ENCODE data around the gene GPR137.
"Not testable (repeated sequence)": the region's sequence is repeated elsewhere in the genome, so short reads cannot be mapped to it uniquely, and the experiment has no call there.

GPR137 gene

GRCh38 chr11:64313491-64314145, 28.0 kb downstream of the GPR137 start:
- H3K36me3 Mint-ChIP-seq = peaks cover 21% of the 10 kb centered on the region
- no peak for ATAC-seq
- peak overlapping the region; percentile 46 for H3K27ac Mint-ChIP-seq
- peaks cover 25% of the 10 kb centered on the region for H3K4me1 Mint-ChIP-seq
- H3K27me3 Mint-ChIP-seq = no peaks in the 10 kb centered on the region
- H3K9me3 Mint-ChIP-seq = no peaks in the 10 kb centered on the region
- no peak overlapping the region for H3K4me3 Mint-ChIP-seq

GRCh38 chr11:64314146-64314804, 28.6 kb downstream of the GPR137 start:
- H3K36me3 Mint-ChIP-seq = peaks cover 21% of the 10 kb centered on the region
- H3K4me3 Mint-ChIP-seq = no peak overlapping the region
- no peaks in the 10 kb centered on the region for H3K27me3 Mint-ChIP-seq
- peaks cover 31% of the 10 kb centered on the region for H3K4me1 Mint-ChIP-seq
- no peak overlapping the region for H3K27ac Mint-ChIP-seq
- no peaks in the 10 kb centered on the region for H3K9me3 Mint-ChIP-seq
- no peak for ATAC-seq

- H3K36me3 Mint-ChIP-seq = peaks cover 22% of the 10 kb centered on the region
- H3K27ac Mint-ChIP-seq = no peak overlapping the region
- peak overlapping the region; percentile 10 for H3K4me3 Mint-ChIP-seq
- no peaks in the 10 kb centered on the region for H3K9me3 Mint-ChIP-seq
- H3K4me1 Mint-ChIP-seq = peaks cover 39% of the 10 kb centered on the region
- no peak for ATAC-seq
- no peaks in the 10 kb centered on the region for H3K27me3 Mint-ChIP-seq
These were observed 29.3 kb downstream of the GPR137 start for GRCh38 chr11:64314805-64315561.

GRCh38 chr11:64315667-64316526, 30.2 kb downstream of the GPR137 start:
- H3K9me3 Mint-ChIP-seq, ATAC-seq, H3K27me3 Mint-ChIP-seq: not testable (repeated sequence)
- H3K4me3 Mint-ChIP-seq = peak overlapping the region; percentile 91
- peak overlapping the region; percentile 99 for H3K27ac Mint-ChIP-seq
- H3K4me1 Mint-ChIP-seq = peaks cover 44% of the 10 kb centered on the region
- peaks cover 31% of the 10 kb centered on the region for H3K36me3 Mint-ChIP-seq

- H3K27me3 Mint-ChIP-seq = no peaks in the 10 kb centered on the region
- H3K36me3 Mint-ChIP-seq = peaks cover 40% of the 10 kb centered on the region
- H3K9me3 Mint-ChIP-seq = no peaks in the 10 kb centered on the region
- H3K4me1 Mint-ChIP-seq = peaks cover 44% of the 10 kb centered on the region
- peak overlapping the region; percentile 91 for H3K4me3 Mint-ChIP-seq
- ATAC-seq = peak; percentile 3
- H3K27ac Mint-ChIP-seq = peak overlapping the region; percentile 99
These were observed 31.1 kb downstream of the GPR137 start for GRCh38 chr11:64316672-64317324.

GRCh38 chr11:64317325-64317960, 31.8 kb downstream of the GPR137 start, which contains the start of gene TRMT112:
TSS of gene TRMT112 (minus strand) at chr11:64317559. CDS start at chr11:64317526, 33 bp downstream.
- H3K36me3 Mint-ChIP-seq = peaks cover 45% of the 10 kb centered on the region
- ATAC-seq = peak; percentile 88
- peak within 1 kb of the TSS; percentile 99 for H3K27ac Mint-ChIP-seq
- no peaks in the 10 kb centered on the region for H3K27me3 Mint-ChIP-seq
- H3K9me3 Mint-ChIP-seq = no peaks in the 10 kb centered on the region
- H3K4me3 Mint-ChIP-seq = peak within 1 kb of the TSS; percentile 91
- peaks cover 42% of the 10 kb centered on the region for H3K4me1 Mint-ChIP-seq

GRCh38 chr11:64317961-64318765, 32.5 kb downstream of the GPR137 start, which contains the start of gene PRDX5:
TSS of gene PRDX5 (plus strand) at chr11:64318121. CDS start at chr11:64318216, 95 bp downstream.
- ATAC-seq = peak; percentile 91
- Mint-ChIP-seq H3K4me3 (peak within 1 kb of the TSS; percentile 91), H3K27ac (peak within 1 kb of the TSS; percentile 99), H3K27me3 (no peaks in the 10 kb centered on the region), H3K36me3 (peaks cover 38% of the 10 kb centered on the region), H3K4me1 (peaks cover 34% of the 10 kb centered on the region), H3K9me3 (no peaks in the 10 kb centered on the region)

- peaks cover 32% of the 10 kb centered on the region for H3K4me1 Mint-ChIP-seq
- peak overlapping the region; percentile 99 for H3K27ac Mint-ChIP-seq
- no peak for ATAC-seq
- no peaks in the 10 kb centered on the region for H3K27me3 Mint-ChIP-seq
- H3K9me3 Mint-ChIP-seq = no peaks in the 10 kb centered on the region
- H3K4me3 Mint-ChIP-seq = peak overlapping the region; percentile 91
- H3K36me3 Mint-ChIP-seq = peaks cover 36% of the 10 kb centered on the region
These were observed 33.4 kb downstream of the GPR137 start for GRCh38 chr11:64318766-64319761.

- H3K36me3 Mint-ChIP-seq = peaks cover 25% of the 10 kb centered on the region
- H3K9me3 Mint-ChIP-seq = no peaks in the 10 kb centered on the region
- no peak for ATAC-seq
- no peaks in the 10 kb centered on the region for H3K27me3 Mint-ChIP-seq
- H3K4me1 Mint-ChIP-seq = peaks cover 32% of the 10 kb centered on the region
- no peak overlapping the region for H3K4me3 Mint-ChIP-seq
- H3K27ac Mint-ChIP-seq = no peak overlapping the region
These were observed 34.9 kb downstream of the GPR137 start for GRCh38 chr11:64320556-64320955.

- no peaks in the 10 kb centered on the region for H3K9me3 Mint-ChIP-seq
- H3K4me1 Mint-ChIP-seq = peaks cover 32% of the 10 kb centered on the region
- H3K27ac Mint-ChIP-seq = no peak overlapping the region
- no peaks in the 10 kb centered on the region for H3K27me3 Mint-ChIP-seq
- no peak for ATAC-seq
- peaks cover 25% of the 10 kb centered on the region for H3K36me3 Mint-ChIP-seq
- H3K4me3 Mint-ChIP-seq = no peak overlapping the region
These were observed 35.4 kb downstream of the GPR137 start for GRCh38 chr11:64321026-64321425.

GRCh38 chr11:64321533-64321932, 35.9 kb downstream of the GPR137 start:
- Mint-ChIP-seq H3K27me3 (no peaks in the 10 kb centered on the region), H3K9me3 (no peaks in the 10 kb centered on the region), H3K4me3 (no peak overlapping the region), H3K27ac (no peak overlapping the region), H3K36me3 (peaks cover 25% of the 10 kb centered on the region), H3K4me1 (peaks cover 26% of the 10 kb centered on the region)
- no peak for ATAC-seq

GRCh38 chr11:64322925-64323260, 37.2 kb downstream of the GPR137 start:
- Mint-ChIP-seq H3K36me3 (peaks cover 25% of the 10 kb centered on the region), H3K4me1 (peaks cover 19% of the 10 kb centered on the region), H3K27ac (no peak overlapping the region), H3K9me3 (peaks cover 3% of the 10 kb centered on the region), H3K27me3 (no peaks in the 10 kb centered on the region), H3K4me3 (no peak overlapping the region)
- ATAC-seq = no peak

Measured in stimulated activated memory B cell treated with anti-CD40 and anti-IgM and Interleukin-4, amounts not matched to agents 10 μg/mL and 1 μg/mL and 100 μg/mL, for 72 hours (primary cell).